SK-N-SH (cell line): ENCODE measurements around the gene GDI2. TPM values are rescaled to one million over a fixed set of nuclear protein-coding genes. Genes with fewer than 3 reads are reported as not detected.

Source experiments
- CTCF ChIA-PET: fragments of 300-600, 350-600 bp; formaldehyde crosslinking; extraction: SDS; loops from one replicate; lab custom pipeline; 2021; lab: Yijun Ruan, JAX
- POLR2A ChIA-PET: fragments of 350-600 bp; sonication (Branson Sonifier 250); formaldehyde crosslinking; extraction: SDS; loops from one replicate; lab custom pipeline; 2020; ENCODE audit warnings: antibody characterized with exemption, inconsistent platforms; lab: Yijun Ruan, JAX
- DNase-seq: peaks from one replicate; pipeline ENCODE4 v3.0.0; 2012
- H2AFZ ChIP-seq: fragments of 200-600 bp; sonication (generic); 2 replicates; pipeline ENCODE4 v1.8.1; 2016; ENCODE audit warnings: antibody characterized with exemption, mild to moderate bottlenecking, low read depth
- H3F3A ChIP-seq: fragments of 200-600 bp; sonication (generic); replicated peaks from 2 replicates; pipeline ENCODE3; 2016; ENCODE audit warnings: antibody characterized with exemption, mild to moderate bottlenecking; ENCODE audit not compliant: insufficient read depth
- H3K27ac ChIP-seq, 2 experiments: fragments of 200-500 bp in 1 of 2; fragments of 200-600 bp in 1 of 2; sonication (Bioruptor generic) in 1 of 2; sonication (generic), shearing (Covaris generic) in 1 of 2; 2 replicates each; pipeline versions ENCODE4 v1.5.1 to v1.6.1; 2014 to 2016; ENCODE audit warnings: low read depth in 2 of 2, inconsistent platforms in 1 of 2, low read length in 1 of 2, mild to moderate bottlenecking in 1 of 2, mixed read lengths in 1 of 2
- H3K27me3 ChIP-seq: fragments of 200-600 bp; sonication (generic), shearing (Covaris generic); 2 replicates; pipeline ENCODE4 v1.6.1; 2016; ENCODE audit warnings: mixed run types; ENCODE audit not compliant: insufficient read depth
- H3K36me3 ChIP-seq, 2 experiments: fragments of 200-500 bp in 1 of 2; fragments of 200-600 bp in 1 of 2; sonication (Bioruptor generic) in 1 of 2; sonication (generic) in 1 of 2; replicated peaks in 1 of 2; 2 replicates each; pipeline versions ENCODE3 to v1.5.1; 2014 to 2016; ENCODE audit warnings: low read length in 1 of 2, mild to moderate bottlenecking in 1 of 2; ENCODE audit not compliant: insufficient read depth in 2 of 2, control insufficient read depth in 1 of 2
- H3K4me1 ChIP-seq, 2 experiments: fragments of 200-500 bp in 1 of 2; fragments of 200-600 bp in 1 of 2; sonication (Bioruptor generic) in 1 of 2; sonication (generic), shearing (Covaris generic) in 1 of 2; 2 replicates each; pipeline versions ENCODE4 v1.5.1 to v1.6.1; 2014 to 2016; ENCODE audit warnings: low read depth in 1 of 2, low read length in 1 of 2, mixed run types in 1 of 2; ENCODE audit not compliant: insufficient read depth in 2 of 2, control insufficient read depth in 1 of 2
- H3K4me2 ChIP-seq: fragments of 200-600 bp; sonication (generic), shearing (Covaris generic); 2 replicates; pipeline ENCODE4 v1.6.1; 2017; ENCODE audit warnings: mixed run types
- H3K4me3 ChIP-seq, 2 experiments: fragments of 200-500 bp in 1 of 2; fragments of 200-600 bp in 1 of 2; sonication (Bioruptor generic) in 1 of 2; sonication (generic), shearing (Covaris generic) in 1 of 2; 2 replicates each; pipeline versions ENCODE4 v1.5.1 to v1.8.1; 2014 to 2016; ENCODE audit warnings: low read depth in 2 of 2, inconsistent platforms in 1 of 2, low read length in 1 of 2, mild to moderate bottlenecking in 1 of 2, mixed read lengths in 1 of 2, moderate library complexity in 1 of 2
- H3K79me2 ChIP-seq: fragments of 200-600 bp; sonication (generic); 2 replicates; pipeline ENCODE4 v1.8.1; 2017; ENCODE audit warnings: mild to moderate bottlenecking; ENCODE audit not compliant: insufficient read depth
- H3K9ac ChIP-seq: fragments of 200-600 bp; sonication (generic); 2 replicates; pipeline ENCODE4 v1.6.1; 2017; ENCODE audit warnings: mixed run types
- H3K9me2 ChIP-seq: fragments of 200-600 bp; sonication (generic); 2 replicates; pipeline ENCODE4 v1.6.1; 2017; ENCODE audit warnings: mixed run types
- H3K9me3 ChIP-seq: fragments of 200-600 bp; sonication (generic); 2 replicates; pipeline ENCODE4 v1.6.1; 2017; ENCODE audit warnings: mixed run types, mild to moderate bottlenecking, moderate library complexity
- H4K20me1 ChIP-seq: fragments of 200-600 bp; sonication (generic); 2 replicates; pipeline ENCODE4 v1.6.1; 2017; ENCODE audit warnings: mild to moderate bottlenecking, mixed run types; ENCODE audit not compliant: insufficient read depth
- CTCF ChIP-seq: fragments of 200-600 bp; sonication (generic); IDR thresholded peaks from 2 replicates; pipeline ENCODE4 v1.6.1; 2017; ENCODE audit warnings: antibody characterized with exemption, mild to moderate bottlenecking, moderate library complexity
- EP300 ChIP-seq, 2 experiments: IDR thresholded peaks; 2 replicates each; pipeline versions ENCODE4 v1.4.0 to v1.6.1; 2012; ENCODE audit warnings: borderline replicate concordance in 1 of 2, low read depth in 1 of 2, low read length in 1 of 2
- FOSL2 ChIP-seq: IDR thresholded peaks from 2 replicates; pipeline ENCODE4 v1.4.0; 2012; ENCODE audit warnings: low read depth, mild to moderate bottlenecking, moderate library complexity, borderline replicate concordance
- FOXJ3 ChIP-seq: sonication (generic); formaldehyde crosslinking; IDR thresholded peaks from 2 replicates; pipeline ENCODE4 v1.5.1; 2020; ENCODE audit warnings: mild to moderate bottlenecking, missing genetic modification reagents
- GABPA ChIP-seq: IDR thresholded peaks from 2 replicates; pipeline ENCODE4 v1.4.0; 2012; ENCODE audit warnings: low read depth, mild to moderate bottlenecking
- IRF3 ChIP-seq: fragments of 150-350 bp; IDR thresholded peaks from 2 replicates; pipeline ENCODE4 v1.6.1; 2016; ENCODE audit warnings: mild to moderate bottlenecking, low read depth, low read length
- JUND ChIP-seq: IDR thresholded peaks from 2 replicates; pipeline ENCODE4 v1.4.0; 2012
- MAX ChIP-seq: IDR thresholded peaks from 2 replicates; pipeline ENCODE4 v1.4.0; 2012; ENCODE audit warnings: low read depth
- MXI1 ChIP-seq: IDR thresholded peaks from 2 replicates; pipeline ENCODE4 v1.6.1; 2012; ENCODE audit warnings: mild to moderate bottlenecking, low read depth, low read length, improper control_type of control experiment
- NFIC ChIP-seq: IDR thresholded peaks from 2 replicates; pipeline ENCODE4 v1.4.0; 2012; ENCODE audit warnings: borderline replicate concordance
- NRF1 ChIP-seq: IDR thresholded peaks from 2 replicates; pipeline ENCODE4 v1.6.1; 2012; ENCODE audit warnings: low read depth, mild to moderate bottlenecking, low read length
- PBX3 ChIP-seq: IDR thresholded peaks from 2 replicates; pipeline ENCODE4; 2012
- POLR2AphosphoS5 ChIP-seq: IDR thresholded peaks from 2 replicates; pipeline ENCODE4 v1.6.1; 2012; ENCODE audit warnings: low read depth, low read length
- RAD21 ChIP-seq: IDR thresholded peaks from 2 replicates; pipeline ENCODE4 v1.6.1; 2012; ENCODE audit warnings: mild to moderate bottlenecking, low read length
- RFX5 ChIP-seq: IDR thresholded peaks from 2 replicates; pipeline ENCODE4 v1.6.1; 2012; ENCODE audit warnings: mild to moderate bottlenecking, improper control_type of control experiment, low read length
- SIN3A ChIP-seq: IDR thresholded peaks from 2 replicates; pipeline ENCODE4 v1.6.1; 2012; ENCODE audit warnings: low read depth, mild to moderate bottlenecking, low read length, moderate library complexity, borderline replicate concordance
- TAF1 ChIP-seq: IDR thresholded peaks from 2 replicates; pipeline ENCODE4 v1.6.1; 2012; ENCODE audit warnings: low read depth, mild to moderate bottlenecking, low read length, moderate library complexity, borderline replicate concordance
- USF1 ChIP-seq: IDR thresholded peaks from 2 replicates; pipeline ENCODE4 v1.4.0; 2012; ENCODE audit warnings: low read depth, borderline replicate concordance
- YY1 ChIP-seq: IDR thresholded peaks from 2 replicates; pipeline ENCODE4 v1.4.0; 2012; ENCODE audit warnings: low read depth, mild to moderate bottlenecking
- ZBTB33 ChIP-seq: IDR thresholded peaks from 2 replicates; pipeline ENCODE4 v1.4.0; 2012; ENCODE audit warnings: low read depth, borderline replicate concordance
- WGBS: methylation state at CpG from one replicate; pipeline ENCODE4 v1.1.6; 2017; ENCODE audit warnings: low lambda C conversion rate; 5-methylcytosine and 5-hydroxymethylcytosine counted together
- polyA plus RNA-seq, 3 experiments: library from polyadenylated mRNA; depleted of rRNA; stranded (reverse); fragments of >200 nt; gene quantifications; 2 replicates each; pipeline ENCODE4 v1.2.3, GENCODE V29; 2012

The GDI2 gene
- polyA plus RNA-seq, 1 of the 3 experiments (the other 2 are of a cell fraction) = 94.3 TPM

GRCh38 chr10:5817322-5818047, 4.3 kb upstream of the GDI2 start:
- peaks cover 7% of the 10 kb centered on the region in 2 experiments; a peak in 3 of 4 replicates for H3K4me1 ChIP-seq
- 83% methylated on average over 4 of the region's 4 CpGs for WGBS
- H2AFZ ChIP-seq = no peak overlapping the region
- ChIA-PET POLR2A (no interaction called here), CTCF (interaction anchor here (0.9 kb wide), 1 partner anchor 56 kb away, joined by 3 read pairs; no protein-coding TSS in a partner anchor)
- peaks cover 1% of the 10 kb centered on the region for H4K20me1 ChIP-seq
- no peak overlapping the region for H3K4me3 ChIP-seq
- H3K9ac ChIP-seq = no peak overlapping the region
- H3K4me2 ChIP-seq = no peak overlapping the region
- H3K27me3 ChIP-seq = no peaks in the 10 kb centered on the region
- H3K27ac ChIP-seq = no peak overlapping the region
- DNase-seq = no peak
- no peaks in the 10 kb centered on the region for H3K9me2 ChIP-seq
- no peaks in the 10 kb centered on the region for H3F3A ChIP-seq
- H3K79me2 ChIP-seq = peaks cover 22% of the 10 kb centered on the region
- no peak for TF ChIP-seq RFX5
- no peak for TF ChIP-seq SIN3A
- no peak for TF ChIP-seq GABPA
- TF ChIP-seq NFIC = no peak
- no peak for TF ChIP-seq TAF1
- TF ChIP-seq YY1 = no peak
- TF ChIP-seq POLR2AphosphoS5 = no peak
- no peak for TF ChIP-seq USF1
- no peak for TF ChIP-seq CTCF
- no peak for TF ChIP-seq JUND
- TF ChIP-seq PBX3 = no peak
- no peak for TF ChIP-seq RAD21
- no peak for TF ChIP-seq MXI1
- no peak for TF ChIP-seq FOXJ3 (CRISPR knock-in tag)
- no peak for TF ChIP-seq FOSL2
- TF ChIP-seq NRF1 = no peak
- TF ChIP-seq EP300 (IDR thresholded peaks at IDR 0.05; ENCODE audit: borderline replicate concordance in 1 of 2, low read depth in 1 of 2, low read length in 1 of 2) = no peak
- no peak for TF ChIP-seq ZBTB33
- no peak for TF ChIP-seq MAX
- no peak for TF ChIP-seq IRF3
- H3K36me3 ChIP-seq = peaks cover 0 to 6% of the 10 kb centered on the region in 2 experiments
- H3K9me3 ChIP-seq = no peaks in the 10 kb centered on the region
